Stimulated activated CD4-positive, alpha-beta T cell treated with anti-CD3 and anti-CD28 coated beads, Interleukin-4, amount 100 ng/mL, for 1 hour (primary cell): ENCODE data around the gene DGKA.

Source experiments
- DNase-seq: peaks from one replicate; pipeline ENCODE4 v3.0.0-alpha.2; 2020

Gene DGKA

DNA sequence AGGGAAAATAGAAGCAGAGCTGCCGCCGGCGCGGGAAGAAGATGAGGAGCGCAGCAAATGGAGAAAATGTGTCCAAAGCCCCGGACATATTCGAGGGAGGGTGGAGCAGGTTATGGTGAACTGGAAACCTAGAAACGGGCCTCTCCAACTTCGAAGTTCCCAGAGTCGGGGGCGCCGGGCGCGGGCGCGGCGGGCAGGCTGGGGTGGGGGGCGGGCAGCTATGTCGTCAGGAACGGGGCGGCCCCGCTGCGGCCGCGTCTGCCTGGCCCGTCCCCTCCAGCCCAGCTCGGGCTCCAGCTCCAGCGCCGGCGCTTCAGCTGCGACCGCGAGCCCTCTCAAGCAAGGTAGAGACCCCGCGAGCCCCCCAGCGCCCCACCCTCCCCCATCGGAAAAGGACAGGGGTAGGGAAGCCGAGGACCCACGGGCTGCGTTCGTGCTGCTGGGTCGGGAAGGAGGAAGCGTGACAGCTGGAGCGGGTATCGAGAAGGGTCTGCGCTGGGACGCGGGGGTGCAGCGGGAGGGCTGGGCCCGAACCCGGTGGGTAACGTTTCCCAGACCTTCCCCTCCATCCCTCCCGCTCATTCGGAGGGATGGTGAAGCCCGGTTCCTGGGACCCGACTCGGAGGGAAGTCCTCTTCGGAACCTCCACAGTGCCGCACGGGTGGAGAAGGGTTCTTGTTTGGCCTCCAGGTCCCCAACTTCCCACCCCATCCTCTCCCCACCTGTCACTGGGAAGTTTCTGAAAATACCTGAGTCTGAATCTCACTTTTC, 1.0 kb downstream of the DGKA start:
- peak; percentile 37 for DNase-seq

DNA sequence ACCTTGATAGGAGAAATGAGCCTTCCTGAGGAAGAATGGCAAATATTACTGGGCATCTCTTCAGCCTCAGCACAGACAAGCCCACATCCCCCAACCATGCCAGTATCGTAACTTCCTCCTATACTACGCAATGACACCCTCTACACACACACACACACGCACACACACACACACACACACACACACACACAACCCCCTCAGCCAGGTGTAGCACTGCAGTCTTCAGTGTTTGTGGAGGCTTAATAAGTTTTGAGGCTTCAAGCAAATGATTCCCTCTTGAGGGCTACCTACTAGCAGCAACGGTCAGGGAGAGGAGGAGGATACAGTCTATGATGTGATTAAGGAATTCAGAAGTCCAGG, 1.6 kb downstream of the DGKA start:
- peak; percentile 48 for DNase-seq

- DNase-seq: no peak
These were observed 2.3 kb downstream of the DGKA start for GRCh38 chr12:55933169-55933798.

DNA sequence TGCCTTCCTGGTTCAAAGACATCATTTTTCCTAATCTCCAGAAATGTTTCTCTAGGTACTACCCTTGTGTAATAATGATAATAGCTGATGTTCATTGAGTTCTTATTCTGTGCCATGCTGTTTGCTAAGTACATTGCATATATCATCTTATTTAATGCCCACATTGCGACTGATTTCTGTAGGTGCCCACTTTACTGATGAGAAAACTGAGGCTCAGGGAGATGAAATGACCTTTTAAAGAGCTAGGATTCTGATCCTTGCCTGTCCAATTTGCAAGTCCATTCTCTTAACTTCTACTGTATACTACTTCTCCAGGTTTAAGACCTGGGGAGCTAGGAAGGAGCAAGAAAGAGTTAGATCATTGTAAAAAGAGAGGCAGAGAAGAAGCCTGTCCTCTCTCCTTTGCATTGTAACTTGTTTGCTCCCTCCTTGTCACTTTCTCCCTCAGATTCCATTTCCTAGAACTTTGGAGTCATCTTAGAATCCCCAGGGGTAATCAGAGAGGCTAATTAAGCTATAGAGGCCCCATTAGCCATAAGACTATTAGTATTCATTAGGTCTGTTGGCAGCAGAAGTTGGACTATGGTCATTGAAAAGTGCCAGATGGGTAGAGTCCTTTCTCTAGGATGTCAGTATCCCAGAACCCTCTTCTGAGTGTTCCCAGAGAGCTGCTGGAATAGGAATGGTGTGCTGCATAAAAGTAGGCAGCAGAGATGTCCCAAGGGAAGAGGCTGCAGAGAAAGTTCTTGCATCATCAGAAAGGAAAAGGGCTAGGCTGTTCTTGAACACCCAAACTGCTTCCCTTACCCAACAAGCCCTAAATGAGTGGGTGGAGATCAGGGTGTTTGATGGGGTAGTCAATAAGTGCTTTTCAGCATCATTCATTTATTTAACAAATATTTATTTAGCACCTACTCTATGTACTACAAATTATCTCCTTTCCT, 3.1 kb downstream of the DGKA start:
- DNase-seq: no peak

GRCh38 chr12:55934773-55935172, 3.8 kb downstream of the DGKA start:
- no peak for DNase-seq

DNA sequence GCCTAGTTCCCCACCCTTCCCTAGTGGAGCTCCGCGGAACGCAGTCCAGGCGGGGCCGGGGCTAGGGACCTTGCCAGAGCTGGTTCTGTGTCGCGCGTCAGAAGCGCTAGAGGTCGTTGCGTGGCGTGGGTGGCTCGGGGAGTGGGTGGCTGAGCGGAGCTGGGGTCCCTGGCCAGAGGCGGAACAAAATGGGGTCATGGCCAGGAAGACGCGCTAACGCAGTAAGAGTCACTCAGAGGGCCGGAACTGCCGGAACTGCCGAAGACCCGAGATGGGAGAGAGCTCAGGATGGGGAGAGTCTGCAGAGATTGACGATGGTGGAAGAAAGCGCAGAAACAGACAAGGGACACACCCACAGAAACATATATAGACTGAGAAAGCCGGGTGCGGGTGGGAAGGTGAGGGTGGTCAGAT, 4.8 kb downstream of the DGKA start:
- DNase-seq: peak; percentile 51

DNA sequence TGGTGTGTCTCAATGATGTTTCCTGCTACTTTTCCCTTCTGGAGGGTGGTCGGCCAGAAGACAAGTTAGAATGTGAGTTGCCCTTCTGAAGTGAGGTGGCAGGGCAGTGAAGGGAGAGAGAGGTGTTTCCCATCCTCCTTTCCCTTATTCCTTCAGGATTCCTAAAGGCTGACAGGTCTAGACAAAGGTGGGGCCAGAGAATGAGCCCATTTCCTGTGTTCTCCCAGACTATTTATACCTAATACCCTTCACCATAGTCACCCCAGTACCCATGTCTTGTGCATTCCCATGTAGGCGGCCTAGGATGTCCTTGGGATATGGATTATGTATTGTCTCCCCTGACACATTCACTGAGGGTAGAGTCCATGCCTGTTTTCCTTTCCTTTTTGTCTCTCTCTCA, 7.0 kb downstream of the DGKA start:
- no peak for DNase-seq

- no peak for DNase-seq
These were observed 8.0 kb downstream of the DGKA start for GRCh38 chr12:55938826-55939501.

DNA sequence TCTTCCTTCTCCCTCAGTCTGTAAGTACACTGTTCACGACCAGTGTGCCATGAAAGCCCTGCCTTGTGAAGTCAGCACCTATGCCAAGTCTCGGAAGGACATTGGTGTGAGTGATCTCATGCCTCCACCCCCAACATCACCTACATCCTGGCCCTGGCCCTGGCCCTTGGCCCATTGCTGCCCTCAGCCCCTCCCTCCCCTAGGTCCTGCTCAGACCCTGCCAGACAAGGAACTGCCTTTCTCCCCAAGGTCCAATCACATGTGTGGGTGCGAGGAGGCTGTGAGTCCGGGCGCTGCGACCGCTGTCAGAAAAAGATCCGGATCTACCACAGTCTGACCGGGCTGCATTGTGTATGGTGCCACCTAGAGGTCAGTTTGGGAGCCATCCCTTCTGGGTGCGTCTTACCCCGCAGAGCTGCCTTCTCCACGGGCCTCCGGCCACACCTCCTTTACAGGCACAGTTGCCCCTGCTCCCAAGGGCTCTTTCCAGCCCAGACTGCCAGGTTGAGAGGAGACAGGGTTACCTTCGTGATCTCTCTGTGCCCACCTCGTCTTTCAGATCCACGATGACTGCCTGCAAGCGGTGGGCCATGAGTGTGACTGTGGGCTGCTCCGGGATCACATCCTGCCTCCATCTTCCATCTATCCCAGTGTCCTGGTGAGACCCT, 9.2 kb downstream of the DGKA start:
- peak; percentile 78 for DNase-seq

DNA sequence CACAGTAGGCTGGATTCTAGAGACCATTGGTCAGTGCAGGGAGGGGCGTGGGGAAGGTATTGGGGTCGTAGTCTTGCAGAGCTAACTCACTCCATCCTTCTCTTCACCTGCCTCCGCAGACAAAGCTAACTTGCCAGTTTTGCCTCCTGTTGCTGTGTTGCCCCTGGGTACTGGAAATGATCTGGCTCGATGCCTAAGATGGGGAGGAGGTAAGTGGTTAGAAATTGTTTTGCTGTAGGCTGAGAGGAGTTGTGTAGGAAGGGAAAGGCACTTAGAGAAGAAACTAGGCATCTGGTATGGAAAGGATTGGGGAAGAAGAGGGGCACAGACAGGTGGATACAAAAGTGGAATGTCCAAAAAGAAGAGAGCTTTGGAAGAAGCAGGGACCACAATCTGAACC, 11.1 kb downstream of the DGKA start:
- no peak for DNase-seq

DNA sequence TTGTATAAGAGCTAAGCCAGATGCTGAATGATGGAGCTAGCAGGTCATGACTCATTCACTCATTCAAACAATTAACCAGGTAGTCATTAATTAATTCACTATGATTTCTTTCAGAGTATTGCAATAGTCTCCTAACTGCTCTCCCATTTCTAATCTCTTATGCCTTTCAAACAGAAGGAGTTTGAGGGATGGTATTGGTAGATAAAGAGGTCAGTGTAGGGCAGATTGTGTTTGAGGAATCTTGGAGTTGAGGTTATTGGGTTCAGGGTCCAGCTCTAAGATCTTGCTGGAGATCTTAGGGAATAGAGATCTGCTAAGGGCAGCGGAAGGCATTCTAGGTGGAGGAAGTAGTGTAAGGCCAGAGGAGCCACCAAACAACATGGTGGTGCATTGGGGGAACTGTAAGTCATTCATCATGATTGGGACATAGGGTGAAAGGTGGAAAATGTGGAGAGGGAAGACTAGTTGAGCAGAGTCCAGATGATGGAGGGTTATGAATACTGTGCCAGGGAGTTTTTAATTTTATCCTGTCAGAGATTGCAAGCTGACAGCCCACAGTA, 11.7 kb downstream of the DGKA start:
- DNase-seq: no peak

- DNase-seq: no peak
These were observed 15.6 kb downstream of the DGKA start for GRCh38 chr12:55946553-55946952.

GRCh38 chr12:55955344-55955743, 24.4 kb downstream of the DGKA start:
- no peak for DNase-seq

DNA sequence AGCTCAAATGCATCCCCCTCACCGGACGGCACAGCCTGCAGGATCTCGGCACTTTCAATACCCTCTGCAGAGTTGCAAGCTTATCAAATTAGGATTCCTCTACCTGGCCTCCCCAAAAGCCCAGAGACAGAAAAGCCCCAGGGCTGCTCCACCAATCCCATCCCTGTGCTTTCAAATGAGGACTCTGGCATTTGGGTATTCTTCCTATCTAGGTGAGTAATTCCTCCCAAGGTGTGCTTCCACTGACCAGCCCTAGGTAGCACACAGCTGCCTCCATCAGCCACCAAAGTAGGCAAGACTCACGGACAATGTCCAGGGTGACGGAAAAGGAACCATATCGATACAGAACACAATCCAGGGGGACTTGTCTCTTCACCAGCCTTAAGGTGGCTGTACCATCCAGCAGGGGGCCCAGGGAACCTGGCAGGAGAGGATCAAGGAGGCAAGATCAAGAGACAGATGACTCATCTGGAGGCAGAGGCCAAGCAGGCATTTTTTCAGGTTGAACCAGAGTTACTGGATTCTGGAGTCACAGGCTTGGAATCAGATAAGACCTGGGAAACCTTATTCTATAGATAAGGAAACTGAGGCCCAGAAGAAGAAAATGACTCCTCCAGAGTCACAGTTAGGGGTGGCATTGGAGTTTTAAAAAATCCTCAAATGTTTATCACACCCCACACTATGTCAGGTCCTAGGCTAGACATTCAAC, 25.0 kb downstream of the DGKA start:
- DNase-seq: peak; percentile 53

DNA sequence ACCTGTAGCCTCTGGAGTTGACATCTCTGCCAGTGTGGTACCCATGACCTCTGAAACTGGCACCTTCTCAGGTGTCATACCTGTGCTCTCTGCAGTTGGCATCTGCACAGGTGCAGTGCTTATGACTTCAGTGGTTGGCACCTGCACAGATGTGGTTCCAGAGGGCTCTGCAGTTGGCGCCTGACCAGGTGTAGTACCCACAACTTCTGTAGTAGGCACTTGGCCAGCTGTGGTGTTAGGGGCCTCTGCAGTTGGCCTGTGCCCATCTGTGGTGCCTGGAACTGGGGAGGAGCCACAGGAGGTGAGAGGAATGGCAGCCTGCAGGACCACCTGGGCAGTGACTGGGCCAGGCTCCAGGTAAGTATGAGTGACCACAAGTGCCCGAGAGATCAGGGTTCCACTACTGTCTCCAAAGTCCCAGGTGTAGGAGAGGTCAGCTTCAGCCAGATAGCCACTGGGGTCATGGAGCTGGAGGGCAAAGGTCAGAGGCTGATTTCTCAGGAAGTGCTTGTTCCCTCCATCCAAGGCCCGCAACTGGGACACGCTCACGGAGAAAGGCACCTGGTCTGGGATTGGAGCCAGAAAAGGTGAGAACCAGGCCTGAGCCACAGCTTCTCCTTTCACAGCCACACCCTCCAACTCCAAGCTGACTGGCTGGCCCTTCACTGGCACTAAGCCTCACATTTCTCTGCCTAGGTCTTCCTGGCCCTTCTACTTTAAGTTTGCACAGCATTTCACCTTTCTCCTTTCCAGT, 26.3 kb downstream of the DGKA start:
- DNase-seq: no peak

GRCh38 chr12:55963760-55964159, 32.8 kb downstream of the DGKA start:
- no peak for DNase-seq

DNA sequence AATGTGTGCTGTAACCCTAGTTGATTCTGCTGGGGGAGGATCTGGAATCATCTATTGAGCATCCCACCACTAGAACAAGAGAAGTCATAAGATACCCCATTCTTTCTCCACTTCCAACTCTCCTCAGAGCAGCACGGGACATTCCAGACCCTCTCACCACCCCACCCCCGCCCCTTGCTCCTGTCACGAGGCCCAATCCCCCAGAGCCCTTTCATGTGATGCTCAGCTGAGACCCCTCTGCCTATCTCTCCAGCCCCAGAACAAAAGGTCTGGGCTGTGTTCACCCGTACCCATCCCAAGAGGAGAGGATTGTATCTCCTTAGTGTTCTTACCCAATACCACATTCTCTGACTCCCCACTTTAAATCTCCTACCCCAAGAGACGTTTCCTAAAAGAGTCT, 34.3 kb downstream of the DGKA start:
- no peak for DNase-seq

GRCh38 chr12:55965941-55966407, 35.0 kb downstream of the DGKA start, which contains the start of gene PMEL:
PMEL (minus strand) TSS chr12:55966042; CDS start chr12:55966011, 31 bp downstream.
- DNase-seq: no peak

GRCh38 chr12:55966408-55967281, 35.7 kb downstream of the DGKA start, which contains the start of gene CDK2:
CDK2 (plus strand) TSS chr12:55966830; CDS start chr12:55967009, 179 bp downstream.
- peak; percentile 92 for DNase-seq
